ENCODE results near the gene MSN. TPM values are rescaled to one million over a fixed set of nuclear protein-coding genes. Genes with fewer than 3 reads are reported as not detected.

The MSN gene
- total RNA-seq, 1 experiment from 2014 or later = 119 TPM

DNA sequence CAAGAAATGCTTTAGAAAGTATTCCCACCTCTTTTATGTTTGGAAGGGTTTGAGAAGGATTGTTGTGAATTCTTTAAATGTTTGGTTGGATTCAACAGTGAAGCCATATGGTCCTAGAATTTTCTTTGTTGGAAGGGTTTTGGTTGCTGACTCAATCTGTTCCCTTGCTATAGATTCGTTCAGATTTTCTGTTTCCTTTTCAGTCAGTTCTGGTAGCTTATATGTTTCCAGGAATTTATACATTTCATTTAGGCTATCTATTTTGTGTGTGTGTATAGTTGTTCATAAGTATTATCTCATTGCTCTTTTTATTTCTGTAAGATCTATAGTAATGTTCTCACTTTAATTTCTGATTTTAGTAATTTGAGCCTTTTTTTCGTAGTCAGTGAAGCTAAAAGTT is 114.4 kb downstream of the MSN start:
- ChIA-PET RAD21 (ENCODE audit: low non-redundant PET in 1 of 2, low total read pairs in 2 of 2, uncharacterized antibody in 2 of 2, unreplicated experiment in 2 of 2) (no interaction called here), POLR2A (no interaction called here), CTCF (no interaction called here)
- TF ChIP-seq RAD21 (IDR thresholded peaks at IDR 0.05; ENCODE audit: low read depth) (no peak), SP1 (IDR thresholded peaks at IDR 0.05; ENCODE audit: low read depth) (no peak), CBX3 (IDR thresholded peaks at IDR 0.05; ENCODE audit: low read depth) (no peak), EGR1 (IDR thresholded peaks at IDR 0.05; ENCODE audit: low read depth) (no peak), YY1 (IDR thresholded peaks at IDR 0.05; ENCODE audit: extremely low read depth, insufficient replicate concordance, low read depth, low read length) (no peak), SIN3A (IDR thresholded peaks at IDR 0.05; ENCODE audit: low read depth) (no peak), ZFX (IDR thresholded peaks at IDR 0.05) (no peak), TCF7L2 (IDR thresholded peaks at IDR 0.05; ENCODE audit: borderline replicate concordance, extremely low read depth, insufficient read depth, insufficient read length) (no peak), EZH2 (IDR thresholded peaks at IDR 0.05) (no peak), FOSL1 (IDR thresholded peaks at IDR 0.05; ENCODE audit: low read depth) (no peak), CEBPB (IDR thresholded peaks at IDR 0.05; ENCODE audit: low read depth) (no peak), SRF (IDR thresholded peaks at IDR 0.05; ENCODE audit: low read depth) (no peak), JUND (IDR thresholded peaks at IDR 0.05) (no peak)
- TF ChIP-seq, protein P1, sequence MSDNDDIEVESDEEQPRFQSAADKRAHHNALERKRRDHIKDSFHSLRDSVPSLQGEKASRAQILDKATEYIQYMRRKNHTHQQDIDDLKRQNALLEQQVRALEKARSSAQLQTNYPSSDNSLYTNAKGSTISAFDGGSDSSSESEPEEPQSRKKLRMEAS (IDR thresholded peaks at IDR 0.05) = no peak
- TF ChIP-seq, protein P2, sequence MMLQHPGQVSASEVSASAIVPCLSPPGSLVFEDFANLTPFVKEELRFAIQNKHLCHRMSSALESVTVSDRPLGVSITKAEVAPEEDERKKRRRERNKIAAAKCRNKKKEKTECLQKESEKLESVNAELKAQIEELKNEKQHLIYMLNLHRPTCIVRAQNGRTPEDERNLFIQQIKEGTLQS (IDR thresholded peaks at IDR 0.05) = no peak
- TF ChIP-seq, protein P3, sequence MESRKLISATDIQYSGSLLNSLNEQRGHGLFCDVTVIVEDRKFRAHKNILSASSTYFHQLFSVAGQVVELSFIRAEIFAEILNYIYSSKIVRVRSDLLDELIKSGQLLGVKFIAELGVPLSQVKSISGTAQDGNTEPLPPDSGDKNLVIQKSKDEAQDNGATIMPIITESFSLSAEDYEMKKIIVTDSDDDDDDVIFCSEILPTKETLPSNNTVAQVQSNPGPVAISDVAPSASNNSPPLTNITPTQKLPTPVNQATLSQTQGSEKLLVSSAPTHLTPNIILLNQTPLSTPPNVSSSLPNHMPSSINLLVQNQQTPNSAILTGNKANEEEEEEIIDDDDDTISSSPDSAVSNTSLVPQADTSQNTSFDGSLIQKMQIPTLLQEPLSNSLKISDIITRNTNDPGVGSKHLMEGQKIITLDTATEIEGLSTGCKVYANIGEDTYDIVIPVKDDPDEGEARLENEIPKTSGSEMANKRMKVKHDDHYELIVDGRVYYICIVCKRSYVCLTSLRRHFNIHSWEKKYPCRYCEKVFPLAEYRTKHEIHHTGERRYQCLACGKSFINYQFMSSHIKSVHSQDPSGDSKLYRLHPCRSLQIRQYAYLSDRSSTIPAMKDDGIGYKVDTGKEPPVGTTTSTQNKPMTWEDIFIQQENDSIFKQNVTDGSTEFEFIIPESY (IDR thresholded peaks at IDR 0.05; ENCODE audit: extremely low read depth, insufficient replicate concordance, low read length) = no peak
- TF ChIP-seq, protein P4, sequence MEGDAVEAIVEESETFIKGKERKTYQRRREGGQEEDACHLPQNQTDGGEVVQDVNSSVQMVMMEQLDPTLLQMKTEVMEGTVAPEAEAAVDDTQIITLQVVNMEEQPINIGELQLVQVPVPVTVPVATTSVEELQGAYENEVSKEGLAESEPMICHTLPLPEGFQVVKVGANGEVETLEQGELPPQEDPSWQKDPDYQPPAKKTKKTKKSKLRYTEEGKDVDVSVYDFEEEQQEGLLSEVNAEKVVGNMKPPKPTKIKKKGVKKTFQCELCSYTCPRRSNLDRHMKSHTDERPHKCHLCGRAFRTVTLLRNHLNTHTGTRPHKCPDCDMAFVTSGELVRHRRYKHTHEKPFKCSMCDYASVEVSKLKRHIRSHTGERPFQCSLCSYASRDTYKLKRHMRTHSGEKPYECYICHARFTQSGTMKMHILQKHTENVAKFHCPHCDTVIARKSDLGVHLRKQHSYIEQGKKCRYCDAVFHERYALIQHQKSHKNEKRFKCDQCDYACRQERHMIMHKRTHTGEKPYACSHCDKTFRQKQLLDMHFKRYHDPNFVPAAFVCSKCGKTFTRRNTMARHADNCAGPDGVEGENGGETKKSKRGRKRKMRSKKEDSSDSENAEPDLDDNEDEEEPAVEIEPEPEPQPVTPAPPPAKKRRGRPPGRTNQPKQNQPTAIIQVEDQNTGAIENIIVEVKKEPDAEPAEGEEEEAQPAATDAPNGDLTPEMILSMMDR (IDR thresholded peaks at IDR 0.05 in 2 of 3, conservative IDR thresholded peaks at IDR 0.05 in 1 of 3; ENCODE audit: borderline replicate concordance in 1 of 3, insufficient read depth in 1 of 3, low read depth in 2 of 3, low read length in 2 of 3) = no peak
- Histone ChIP-seq H3K79me2 (ENCODE audit: insufficient read depth, low read length) (no peaks in the 10 kb centered on the region), H3K36me3 (ENCODE audit: control insufficient read depth in 1 of 2, insufficient read depth in 2 of 2, low read length in 2 of 2) (no peaks in the 10 kb centered on the region), H3K4me2 (ENCODE audit: low read length) (no peak overlapping the region), H3K9me3 (ENCODE audit: control insufficient read depth in 1 of 2, insufficient read depth in 1 of 2, low read depth in 1 of 2, low read length in 2 of 2) (no peaks in the 10 kb centered on the region), H3K4me3 (replicated peaks in 1 of 2; ENCODE audit: low read depth in 1 of 2, low read length in 2 of 2) (no peak overlapping the region), H3K4me1 (ENCODE audit: control insufficient read depth in 1 of 2, insufficient read depth in 2 of 2, low read length in 2 of 2) (no peaks in the 10 kb centered on the region), H3K9ac (ENCODE audit: low read length) (no peak overlapping the region), H4K20me1 (ENCODE audit: insufficient read depth) (no peaks in the 10 kb centered on the region), H2AFZ (ENCODE audit: low read depth, low read length, poor library complexity, severe bottlenecking) (no peak overlapping the region), H3K27ac (ENCODE audit: low read depth, low read length) (no peak overlapping the region), H3K27me3 (ENCODE audit: insufficient read depth, low read length) (no peaks in the 10 kb centered on the region), H3K9me2 (ENCODE audit: insufficient read depth) (no peaks in the 10 kb centered on the region)
- BruUV-seq (replicated peaks) = no TSS peak
- ATAC-seq = no peak
- intact Hi-C loops (cut with micrococcal nuclease) = no loop called here
- DNase-seq (ENCODE audit: low read depth, low spot score) = no peak
